ENCODE data around the gene CDC37L1. TPM values are rescaled to one million over a fixed set of nuclear protein-coding genes. Genes with fewer than 3 reads are reported as not detected.

Gene CDC37L1
- 23.8 TPM for total RNA-seq

DNA sequence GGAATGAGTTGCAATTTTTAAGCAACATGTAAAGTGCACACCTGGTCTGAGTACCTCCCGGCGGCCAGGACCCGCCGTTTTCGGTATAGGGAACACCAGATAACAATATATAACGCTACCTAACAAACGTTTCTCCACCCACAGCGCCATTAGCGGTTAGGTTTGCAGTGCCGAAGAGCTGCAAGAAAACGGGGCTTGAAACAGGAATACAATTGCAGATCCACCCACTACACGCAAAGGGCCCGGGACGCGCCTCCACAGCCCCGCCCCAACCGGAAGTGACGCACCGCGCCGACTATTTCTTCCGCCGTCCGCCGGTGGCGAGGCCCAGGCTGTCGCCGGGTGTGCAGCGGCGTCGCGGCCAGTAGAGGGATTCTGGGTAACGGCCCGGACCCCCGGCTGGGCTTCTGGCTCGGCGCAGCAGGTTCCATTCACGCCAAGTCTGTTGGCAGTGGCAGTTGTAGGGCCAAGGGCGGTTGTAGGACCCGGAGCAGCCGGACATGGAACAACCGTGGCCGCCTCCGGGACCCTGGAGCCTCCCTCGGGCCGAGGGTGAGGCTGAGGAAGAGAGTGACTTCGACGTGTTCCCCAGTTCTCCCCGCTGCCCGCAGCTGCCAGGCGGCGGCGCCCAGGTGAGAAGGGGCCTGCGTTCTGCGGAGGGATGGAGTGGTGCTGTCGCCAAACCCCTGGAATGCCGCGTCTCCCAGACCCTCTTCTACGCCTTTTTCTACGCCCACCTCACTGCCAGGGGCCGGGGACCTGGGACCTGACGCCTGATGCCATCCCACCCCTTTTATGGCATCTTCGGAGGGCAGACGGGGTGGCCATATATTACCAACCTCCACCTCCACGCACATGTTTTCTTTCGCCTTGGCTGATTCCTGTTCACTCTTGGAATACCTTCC is at the start of gene CDC37L1:
TSS of gene CDC37L1 (plus strand) at position 302 of the 905 bp plus-strand sequence. CDS start at position 501, 199 bp downstream.
- TF ChIP-seq POLR2A (IDR thresholded peaks at IDR 0.05) (peak; percentile 50 to 98), POLR2AphosphoS5 (IDR thresholded peaks at IDR 0.05; ENCODE audit: insufficient read depth in 1 of 2, low read depth in 1 of 2) (peak; percentile 95 to 100)
- TF ChIP-seq, protein P1, sequence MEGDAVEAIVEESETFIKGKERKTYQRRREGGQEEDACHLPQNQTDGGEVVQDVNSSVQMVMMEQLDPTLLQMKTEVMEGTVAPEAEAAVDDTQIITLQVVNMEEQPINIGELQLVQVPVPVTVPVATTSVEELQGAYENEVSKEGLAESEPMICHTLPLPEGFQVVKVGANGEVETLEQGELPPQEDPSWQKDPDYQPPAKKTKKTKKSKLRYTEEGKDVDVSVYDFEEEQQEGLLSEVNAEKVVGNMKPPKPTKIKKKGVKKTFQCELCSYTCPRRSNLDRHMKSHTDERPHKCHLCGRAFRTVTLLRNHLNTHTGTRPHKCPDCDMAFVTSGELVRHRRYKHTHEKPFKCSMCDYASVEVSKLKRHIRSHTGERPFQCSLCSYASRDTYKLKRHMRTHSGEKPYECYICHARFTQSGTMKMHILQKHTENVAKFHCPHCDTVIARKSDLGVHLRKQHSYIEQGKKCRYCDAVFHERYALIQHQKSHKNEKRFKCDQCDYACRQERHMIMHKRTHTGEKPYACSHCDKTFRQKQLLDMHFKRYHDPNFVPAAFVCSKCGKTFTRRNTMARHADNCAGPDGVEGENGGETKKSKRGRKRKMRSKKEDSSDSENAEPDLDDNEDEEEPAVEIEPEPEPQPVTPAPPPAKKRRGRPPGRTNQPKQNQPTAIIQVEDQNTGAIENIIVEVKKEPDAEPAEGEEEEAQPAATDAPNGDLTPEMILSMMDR (IDR thresholded peaks at IDR 0.05), result peak in 2 of 3 experiments; percentile 13 to 77
- Histone ChIP-seq H3K36me3 (no peaks in the 10 kb centered on the region), H3K27ac (peak within 1 kb of the TSS; percentile 98), H3K4me1 (peaks cover 33% of the 10 kb centered on the region), H3K9me3 (no peaks in the 10 kb centered on the region), H3K4me3 (peak within 1 kb of the TSS; percentile 77 to 94), H3K27me3 (no peaks in the 10 kb centered on the region)
- intact Hi-C loops (cut with DNase I), result loop anchor here (5.0 to 10.0 kb wide), 2 partner anchors 63 to 305 kb away; partner anchors contain the start of genes AK3 and JAK2
- DNase-seq (ENCODE audit: extremely low spot score in 2 of 2), result peak; percentile 98

DNA sequence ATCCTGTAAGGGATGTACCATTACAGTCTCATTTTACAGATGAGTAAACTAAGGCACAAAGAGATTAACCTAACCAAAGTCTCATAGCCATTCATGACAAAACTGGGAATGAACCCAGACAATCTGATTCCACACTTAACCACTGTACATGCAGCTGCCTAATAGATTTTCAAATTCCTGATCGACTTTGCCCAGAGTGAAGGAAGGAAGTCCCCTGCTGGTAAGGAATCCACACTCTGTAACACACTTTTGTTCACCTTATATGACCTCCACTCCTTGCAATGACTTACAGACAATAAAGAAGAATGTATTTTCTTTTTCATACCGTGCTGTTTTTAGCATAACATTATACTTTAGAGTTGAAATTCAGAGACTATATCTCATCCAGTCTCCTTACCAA is 48.5 kb upstream of the CDC37L1 start:
- Histone ChIP-seq H3K4me1 (no peaks in the 10 kb centered on the region), H3K27me3 (no peaks in the 10 kb centered on the region), H3K4me3 (no peak overlapping the region), H3K27ac (no peak overlapping the region), H3K9me3 (no peaks in the 10 kb centered on the region), H3K36me3 (no peaks in the 10 kb centered on the region)
- DNase-seq (ENCODE audit: extremely low spot score in 2 of 2), result no peak
- TF ChIP-seq POLR2A (IDR thresholded peaks at IDR 0.05) (no peak), POLR2AphosphoS5 (IDR thresholded peaks at IDR 0.05; ENCODE audit: insufficient read depth in 1 of 2, low read depth in 1 of 2) (no peak)
- TF ChIP-seq, protein P1 (IDR thresholded peaks at IDR 0.05), result no peak
- intact Hi-C loops (cut with DNase I), result no loop called here

DNA sequence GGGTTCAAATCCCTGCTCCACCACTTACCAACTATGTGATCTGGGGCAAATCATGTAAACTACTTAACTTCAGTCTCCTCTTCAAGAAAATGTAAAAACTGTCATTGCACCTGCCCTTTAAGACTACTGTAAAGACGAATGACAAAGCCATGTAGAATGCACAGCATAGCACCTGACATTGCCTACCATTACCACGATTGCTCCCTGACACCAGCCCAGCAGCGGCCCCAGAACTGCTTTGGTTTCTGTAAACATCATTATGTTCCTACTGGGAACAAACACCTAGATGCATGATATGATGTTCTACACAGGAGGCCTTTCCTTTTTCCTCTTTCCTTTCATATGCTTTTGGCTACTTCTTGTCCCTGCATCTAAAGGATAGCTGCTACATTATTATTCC is 40.4 kb upstream of the CDC37L1 start:
- DNase-seq (ENCODE audit: extremely low spot score in 2 of 2), result no peak
- Histone ChIP-seq H3K27me3 (no peaks in the 10 kb centered on the region), H3K36me3 (no peaks in the 10 kb centered on the region), H3K4me3 (no peak overlapping the region), H3K9me3 (no peaks in the 10 kb centered on the region), H3K4me1 (no peaks in the 10 kb centered on the region), H3K27ac (no peak overlapping the region)
- intact Hi-C loops (cut with DNase I), result no loop called here
- TF ChIP-seq, protein P1 (IDR thresholded peaks at IDR 0.05), result no peak
- TF ChIP-seq POLR2A (IDR thresholded peaks at IDR 0.05), result no peak
- TF ChIP-seq POLR2AphosphoS5 (IDR thresholded peaks at IDR 0.05; ENCODE audit: insufficient read depth in 1 of 2, low read depth in 1 of 2), result no peak

DNA sequence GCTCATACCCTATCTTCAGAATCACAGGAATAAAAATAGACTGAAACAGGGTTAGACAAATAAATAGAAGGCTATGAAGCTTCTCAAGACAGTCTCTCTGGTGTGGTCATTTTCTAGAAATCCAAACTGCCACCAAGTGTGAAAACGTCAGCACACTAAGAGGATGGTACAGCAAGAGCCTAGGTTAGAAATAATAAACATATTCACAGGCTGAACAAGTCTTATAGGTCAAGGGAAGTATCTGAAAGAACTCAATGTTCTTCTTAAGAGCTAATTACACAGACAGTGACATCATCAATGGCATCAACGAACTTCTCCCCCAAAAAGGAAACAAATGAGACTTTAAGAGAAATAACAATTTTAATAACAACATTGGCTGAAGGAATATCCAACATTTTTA is 39.9 kb upstream of the CDC37L1 start:
- TF ChIP-seq POLR2A (IDR thresholded peaks at IDR 0.05) (no peak), POLR2AphosphoS5 (IDR thresholded peaks at IDR 0.05; ENCODE audit: insufficient read depth in 1 of 2, low read depth in 1 of 2) (no peak)
- TF ChIP-seq, protein P1 (IDR thresholded peaks at IDR 0.05), result no peak
- H3K9me3 ChIP-seq, result no peaks in the 10 kb centered on the region
- intact Hi-C loops (cut with DNase I), result no loop called here
- no peak overlapping the region for H3K27ac ChIP-seq
- H3K4me3 ChIP-seq, result no peak overlapping the region
- DNase-seq (ENCODE audit: extremely low spot score in 2 of 2), result no peak
- H3K27me3 ChIP-seq, result no peaks in the 10 kb centered on the region
- H3K4me1 ChIP-seq, result no peaks in the 10 kb centered on the region
- H3K36me3 ChIP-seq, result no peaks in the 10 kb centered on the region

DNA sequence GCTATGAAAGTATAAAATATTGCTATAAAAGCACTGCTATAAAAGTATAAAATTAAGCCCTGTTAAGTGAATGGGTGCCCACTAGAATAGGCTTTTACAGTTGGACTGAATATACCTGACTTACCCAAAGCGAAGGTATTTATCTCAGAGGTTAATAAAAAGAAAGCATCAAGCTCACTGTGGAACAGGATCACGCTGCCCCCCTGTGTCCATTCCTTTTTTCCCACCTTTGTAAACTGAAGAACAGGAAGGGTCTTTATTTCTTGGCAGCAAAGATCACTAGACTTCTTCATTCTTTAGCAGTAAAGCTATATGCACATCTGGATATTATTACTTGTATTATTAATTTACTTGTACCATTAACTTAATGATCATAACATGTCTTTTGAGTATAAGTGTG is 39.3 kb upstream of the CDC37L1 start:
- H3K27ac ChIP-seq, result no peak overlapping the region
- H3K4me3 ChIP-seq, result no peak overlapping the region
- no peaks in the 10 kb centered on the region for H3K9me3 ChIP-seq
- H3K27me3 ChIP-seq, result no peaks in the 10 kb centered on the region
- intact Hi-C loops (cut with DNase I), result no loop called here
- H3K36me3 ChIP-seq, result no peaks in the 10 kb centered on the region
- no peaks in the 10 kb centered on the region for H3K4me1 ChIP-seq
- TF ChIP-seq POLR2AphosphoS5 (IDR thresholded peaks at IDR 0.05; ENCODE audit: insufficient read depth in 1 of 2, low read depth in 1 of 2), result no peak
- TF ChIP-seq, protein P1 (IDR thresholded peaks at IDR 0.05), result peak in 2 of 3 experiments; percentile 7 to 18
- no peak for TF ChIP-seq POLR2A (IDR thresholded peaks at IDR 0.05)
- no peak for DNase-seq (ENCODE audit: extremely low spot score in 2 of 2)

Data from vagina (tissue), 2 donors.